ENCODE results near the gene DIAPH3.

The DIAPH3 gene

GRCh38 chr13:60169239-60170031 lies 5.7 kb upstream of the DIAPH3 start:
- no peak overlapping the region for H3K27ac ChIP-seq
- ChIA-PET CTCF (interaction anchor here (0.7 kb wide), 1 partner anchor 59 kb away, joined by 3 read pairs; no protein-coding TSS in a partner anchor), POLR2A (ENCODE audit: low non-redundant PET) (no interaction called here)
- DNase-seq (ENCODE audit: low spot score): no peak
- TF ChIP-seq, protein P1, sequence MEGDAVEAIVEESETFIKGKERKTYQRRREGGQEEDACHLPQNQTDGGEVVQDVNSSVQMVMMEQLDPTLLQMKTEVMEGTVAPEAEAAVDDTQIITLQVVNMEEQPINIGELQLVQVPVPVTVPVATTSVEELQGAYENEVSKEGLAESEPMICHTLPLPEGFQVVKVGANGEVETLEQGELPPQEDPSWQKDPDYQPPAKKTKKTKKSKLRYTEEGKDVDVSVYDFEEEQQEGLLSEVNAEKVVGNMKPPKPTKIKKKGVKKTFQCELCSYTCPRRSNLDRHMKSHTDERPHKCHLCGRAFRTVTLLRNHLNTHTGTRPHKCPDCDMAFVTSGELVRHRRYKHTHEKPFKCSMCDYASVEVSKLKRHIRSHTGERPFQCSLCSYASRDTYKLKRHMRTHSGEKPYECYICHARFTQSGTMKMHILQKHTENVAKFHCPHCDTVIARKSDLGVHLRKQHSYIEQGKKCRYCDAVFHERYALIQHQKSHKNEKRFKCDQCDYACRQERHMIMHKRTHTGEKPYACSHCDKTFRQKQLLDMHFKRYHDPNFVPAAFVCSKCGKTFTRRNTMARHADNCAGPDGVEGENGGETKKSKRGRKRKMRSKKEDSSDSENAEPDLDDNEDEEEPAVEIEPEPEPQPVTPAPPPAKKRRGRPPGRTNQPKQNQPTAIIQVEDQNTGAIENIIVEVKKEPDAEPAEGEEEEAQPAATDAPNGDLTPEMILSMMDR (conservative IDR thresholded peaks at IDR 0.05; ENCODE audit: low read depth): no peak

- no peak for DNase-seq (ENCODE audit: low spot score)
- ChIA-PET CTCF (no interaction called here), POLR2A (ENCODE audit: low non-redundant PET) (no interaction called here)
- H3K27ac ChIP-seq: no peak overlapping the region
- TF ChIP-seq, protein P1 (conservative IDR thresholded peaks at IDR 0.05; ENCODE audit: low read depth): no peak
These were observed 3.4 kb upstream of the DIAPH3 start for GRCh38 chr13:60167121-60167520.

DNA sequence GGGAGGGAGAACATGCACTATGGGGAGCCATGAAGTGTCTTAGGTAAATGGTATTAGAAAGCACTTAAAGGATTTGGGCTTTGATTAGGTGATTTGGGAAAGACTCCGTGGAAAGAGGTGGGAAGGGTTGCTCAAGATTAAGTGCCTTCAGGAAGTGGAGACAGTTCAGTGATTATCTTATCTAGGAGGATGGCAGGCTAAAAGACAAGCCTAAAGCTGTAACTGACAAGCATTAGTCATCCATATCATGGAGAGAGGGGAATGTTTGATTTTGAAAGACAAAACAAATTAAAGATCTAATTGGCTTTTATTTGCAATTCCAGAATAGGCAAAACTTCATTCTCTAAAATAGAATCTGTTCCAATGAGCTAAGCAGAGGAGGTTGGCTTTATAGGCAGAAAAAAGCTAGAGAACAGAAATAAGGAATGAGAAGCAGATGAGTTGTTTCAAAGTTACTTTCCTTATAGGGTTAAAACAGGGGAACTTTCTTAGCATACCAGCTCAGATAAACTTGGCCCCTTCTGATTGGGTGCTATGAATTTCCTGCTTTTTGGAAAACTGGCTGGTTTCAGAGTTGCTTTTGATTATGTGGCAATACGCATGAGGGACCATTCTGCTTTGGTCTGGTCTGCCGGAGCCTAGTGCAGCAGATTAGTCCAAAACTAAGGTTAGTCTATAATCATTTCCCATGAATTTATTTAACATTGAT lies 1.8 kb upstream of the DIAPH3 start:
- POLR2A ChIA-PET (ENCODE audit: low non-redundant PET): no interaction called here
- TF ChIP-seq, protein P1 (conservative IDR thresholded peaks at IDR 0.05; ENCODE audit: low read depth): no peak
- DNase-seq (ENCODE audit: low spot score): no peak
- CTCF ChIA-PET: interaction anchor here (0.6 to 0.7 kb wide), 2 partner anchors 104 to 193 kb away, joined by 3 to 4 read pairs; no protein-coding TSS in a partner anchor
- H3K27ac ChIP-seq: no peak overlapping the region

GRCh38 chr13:60164234-60164889 lies 634 bp upstream of the DIAPH3 start:
- CTCF ChIA-PET: interaction anchor here (0.6 kb wide), 1 partner anchor 80 kb away, joined by 3 read pairs; no protein-coding TSS in a partner anchor
- DNase-seq (ENCODE audit: low spot score): no peak
- peak overlapping the region; percentile 95 for H3K27ac ChIP-seq
- POLR2A ChIA-PET (ENCODE audit: low non-redundant PET): interaction anchor here (0.5 to 0.6 kb wide), 2 partner anchors 50 to 137 kb away, joined by 3 read pairs; no protein-coding TSS in a partner anchor
- TF ChIP-seq, protein P1 (conservative IDR thresholded peaks at IDR 0.05; ENCODE audit: low read depth): no peak

GRCh38 chr13:60162096-60162495 lies 1.6 kb downstream of the DIAPH3 start:
- H3K27ac ChIP-seq: no peak overlapping the region
- ChIA-PET POLR2A (ENCODE audit: low non-redundant PET) (no interaction called here), CTCF (interaction anchor here (0.6 kb wide), 1 partner anchor 54 kb away, joined by 4 read pairs; no protein-coding TSS in a partner anchor)
- no peak for DNase-seq (ENCODE audit: low spot score)
- TF ChIP-seq, protein P1 (conservative IDR thresholded peaks at IDR 0.05; ENCODE audit: low read depth): no peak

- no peak overlapping the region for H3K27ac ChIP-seq
- no peak for DNase-seq (ENCODE audit: low spot score)
- TF ChIP-seq, protein P1 (conservative IDR thresholded peaks at IDR 0.05; ENCODE audit: low read depth): no peak
- POLR2A ChIA-PET (ENCODE audit: low non-redundant PET): no interaction called here
- CTCF ChIA-PET: interaction anchor here (0.5 kb wide), 1 partner anchor 24 kb away, joined by 6 read pairs; no protein-coding TSS in a partner anchor
These were observed 5.4 kb downstream of the DIAPH3 start for GRCh38 chr13:60158321-60158801.

Measured in RWPE1 (cell line).